GM21528 (cell line): ENCODE measurements around the gene ADAMTS16.

Experiments used
- ATAC-seq: cut with Tn5 transposase; IDR thresholded peaks from one replicate; pipeline ENCODE4 v1.9.1; 2021; ENCODE audit warnings: mild to moderate bottlenecking, moderate library complexity; ENCODE audit not compliant: unreplicated experiment, low FRiP score

Gene ADAMTS16

DNA sequence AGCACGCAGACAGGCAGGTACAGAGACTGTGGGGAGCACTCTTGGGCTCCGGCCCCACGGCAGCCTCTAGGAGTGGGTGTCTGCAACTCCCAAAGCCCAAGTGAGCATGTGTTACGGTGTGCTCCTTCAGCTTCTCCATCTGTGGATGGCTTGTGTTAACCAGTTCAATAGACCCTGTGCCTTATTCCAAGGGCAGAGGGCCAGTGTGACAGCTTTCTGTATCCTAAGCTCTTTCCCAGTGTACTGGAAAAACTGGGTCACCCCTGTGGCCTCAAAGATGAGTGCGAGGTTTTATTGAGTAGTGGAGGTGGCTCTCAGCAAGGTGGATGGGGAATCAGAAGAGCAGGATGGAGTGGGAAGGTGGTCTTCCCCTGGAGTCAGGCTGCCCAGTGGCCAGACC is 78.3 kb downstream of the ADAMTS16 start:
- no peak for ATAC-seq

DNA sequence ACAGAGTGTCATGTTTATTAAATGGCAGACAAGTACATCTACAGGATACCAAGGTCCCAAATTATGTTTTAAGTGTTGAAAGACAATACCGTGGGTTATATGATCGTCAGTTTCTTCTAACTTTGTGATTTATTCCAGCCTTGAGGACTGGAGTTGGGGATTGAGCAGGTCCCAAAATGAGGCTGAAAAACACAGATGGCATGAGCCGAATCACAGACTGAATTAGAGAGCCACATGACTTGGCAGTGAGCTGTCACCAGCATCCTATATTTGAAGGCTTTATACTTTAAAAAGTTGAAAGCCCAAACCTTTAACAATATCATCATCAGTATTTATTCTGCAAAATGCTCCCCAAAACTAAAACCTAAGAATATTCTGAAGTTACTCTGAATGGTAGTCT is 79.4 kb downstream of the ADAMTS16 start:
- ATAC-seq, result no peak

DNA sequence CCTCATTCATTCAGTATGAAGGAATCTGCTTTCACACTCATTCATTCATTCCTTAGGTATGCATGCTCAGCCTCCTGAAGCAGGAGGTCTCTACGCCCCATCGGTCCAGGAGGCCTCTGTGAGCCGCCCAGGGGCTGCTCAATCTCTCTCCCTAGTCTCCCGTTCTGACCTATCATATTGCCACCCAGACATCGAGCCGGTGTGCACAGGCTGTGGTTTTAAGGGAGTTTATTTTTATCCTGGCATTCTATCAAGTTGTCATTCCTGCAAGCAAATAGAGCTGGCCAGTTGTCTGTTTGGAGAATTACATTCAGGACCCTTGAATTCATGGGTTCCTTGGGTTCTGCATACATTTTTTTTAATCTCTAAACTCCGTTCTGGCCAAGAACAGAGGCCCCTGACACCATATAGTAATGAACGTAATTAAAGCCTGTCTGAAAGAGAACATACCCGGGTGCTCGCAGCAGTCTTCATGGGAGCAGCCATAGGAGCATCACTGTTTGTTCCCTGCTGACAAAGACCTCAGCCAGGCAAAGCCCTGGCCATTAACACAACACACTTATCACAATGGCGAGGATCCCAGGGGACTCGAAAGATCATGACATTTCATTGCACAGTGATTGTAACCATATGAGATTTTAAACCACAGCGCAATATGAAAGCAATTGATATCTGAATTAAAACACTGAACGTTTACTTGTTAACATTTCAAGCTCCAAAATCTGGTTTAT is 80.9 kb downstream of the ADAMTS16 start:
- no peak for ATAC-seq

DNA sequence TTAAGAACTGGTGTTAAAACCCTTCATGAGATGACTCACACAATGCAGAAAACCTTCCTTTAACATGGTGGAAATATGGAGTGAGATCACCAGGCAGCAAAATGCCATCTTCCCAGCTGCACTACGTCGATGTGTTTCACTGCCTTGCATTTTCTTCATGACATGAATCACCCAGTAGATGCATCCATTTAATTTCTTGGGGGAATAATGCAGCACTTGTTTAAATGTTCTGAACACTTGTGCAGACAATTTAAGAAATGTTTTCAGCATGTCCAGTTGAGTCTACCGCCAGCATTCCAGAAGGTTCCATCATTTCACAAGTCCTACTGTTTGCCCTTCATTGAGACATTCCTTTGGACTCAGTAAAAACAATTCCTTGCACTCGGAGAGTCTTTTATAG is 81.6 kb downstream of the ADAMTS16 start:
- no peak for ATAC-seq

DNA sequence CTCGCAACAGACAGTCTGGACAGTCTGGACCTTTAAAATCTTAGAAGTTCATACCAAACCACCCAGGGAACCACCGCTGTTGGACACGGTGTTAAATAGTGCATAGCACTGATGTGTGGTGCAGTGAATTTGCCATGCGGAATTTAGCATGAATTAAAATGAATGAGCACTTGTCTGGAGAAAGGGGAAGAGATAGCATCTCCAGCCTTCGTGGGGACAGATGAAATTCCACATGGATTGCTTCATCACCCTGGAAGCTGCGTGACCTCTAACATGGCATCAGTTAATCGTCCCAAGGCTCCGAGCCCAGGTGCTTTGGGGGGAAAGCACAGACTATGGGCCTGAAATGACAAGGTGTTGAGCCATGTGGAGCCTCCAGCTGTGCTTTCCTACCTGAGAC is 91.4 kb downstream of the ADAMTS16 start:
- no peak for ATAC-seq

DNA sequence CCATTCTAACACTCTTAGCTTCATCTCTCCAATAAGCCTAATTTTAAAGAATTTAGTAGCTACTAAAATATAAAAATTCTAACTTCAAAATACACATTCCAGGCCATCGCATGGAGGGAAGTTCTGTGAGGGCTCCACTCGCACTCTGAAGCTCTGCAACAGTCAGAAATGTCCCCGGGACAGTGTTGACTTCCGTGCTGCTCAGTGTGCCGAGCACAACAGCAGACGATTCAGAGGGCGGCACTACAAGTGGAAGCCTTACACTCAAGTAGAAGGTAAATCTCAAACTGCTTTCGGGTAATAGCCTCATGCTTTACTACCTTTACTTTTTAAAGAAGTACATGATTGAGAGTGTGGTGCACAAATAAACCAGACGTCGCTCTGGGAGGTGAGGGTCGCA is 94.8 kb downstream of the ADAMTS16 start:
- ATAC-seq, result no peak

DNA sequence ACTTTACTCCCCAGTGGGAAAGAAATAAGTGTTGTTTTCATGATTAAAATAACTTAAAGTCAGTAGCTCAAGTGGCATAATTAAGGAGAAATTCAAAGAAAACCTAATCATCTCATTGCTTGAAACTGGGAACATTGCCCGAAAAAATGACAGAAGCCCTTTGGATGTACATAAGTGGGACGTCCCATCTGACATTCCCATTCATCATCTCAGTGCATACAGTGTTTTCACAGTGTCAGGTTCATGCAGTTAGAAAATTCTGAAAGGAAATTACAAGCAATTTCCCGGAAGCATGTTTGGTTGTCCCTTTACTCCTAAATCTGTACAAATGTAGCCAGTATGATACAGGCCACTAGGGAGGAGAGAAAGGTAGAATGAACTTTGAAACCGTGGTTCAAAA is 95.6 kb downstream of the ADAMTS16 start:
- no peak for ATAC-seq

DNA sequence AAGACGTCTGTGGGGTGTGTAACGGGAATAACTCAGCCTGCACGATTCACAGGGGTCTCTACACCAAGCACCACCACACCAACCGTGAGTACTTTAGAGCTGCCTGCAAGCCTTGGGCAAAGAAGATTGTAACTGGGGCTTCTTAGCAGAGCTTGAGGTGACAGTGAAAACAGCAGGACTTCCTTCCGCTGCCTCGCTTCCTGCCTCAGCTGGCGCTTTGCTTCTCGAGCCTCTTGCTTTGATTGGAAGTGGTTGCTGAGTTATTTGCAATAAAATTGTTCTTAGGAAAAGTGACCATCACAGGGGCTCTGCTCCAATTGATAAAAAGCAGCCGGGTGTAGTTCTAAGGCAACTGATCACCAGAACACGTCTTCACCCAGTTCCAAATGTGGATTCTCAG is 99.1 kb downstream of the ADAMTS16 start:
- ATAC-seq, result no peak

DNA sequence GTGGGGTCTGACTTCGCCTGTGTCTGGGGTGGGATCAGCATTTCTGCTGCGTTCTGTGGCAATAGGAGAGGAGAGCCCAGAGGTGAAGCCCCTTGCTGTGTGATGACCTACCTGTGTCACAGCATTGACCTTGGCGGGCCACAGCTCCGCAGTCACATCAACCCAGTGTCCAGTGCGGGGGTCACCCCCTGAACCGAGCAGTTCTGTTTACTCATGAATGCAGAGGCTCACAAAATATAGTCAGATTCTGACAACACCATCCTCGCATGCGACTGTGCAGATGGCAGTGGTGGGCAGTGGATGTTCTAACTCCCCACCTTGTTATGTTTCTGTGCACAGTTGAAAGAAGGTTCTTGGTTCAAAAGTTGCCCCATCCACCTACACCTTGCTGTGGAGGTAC is 100.1 kb downstream of the ADAMTS16 start:
- ATAC-seq, result no peak

DNA sequence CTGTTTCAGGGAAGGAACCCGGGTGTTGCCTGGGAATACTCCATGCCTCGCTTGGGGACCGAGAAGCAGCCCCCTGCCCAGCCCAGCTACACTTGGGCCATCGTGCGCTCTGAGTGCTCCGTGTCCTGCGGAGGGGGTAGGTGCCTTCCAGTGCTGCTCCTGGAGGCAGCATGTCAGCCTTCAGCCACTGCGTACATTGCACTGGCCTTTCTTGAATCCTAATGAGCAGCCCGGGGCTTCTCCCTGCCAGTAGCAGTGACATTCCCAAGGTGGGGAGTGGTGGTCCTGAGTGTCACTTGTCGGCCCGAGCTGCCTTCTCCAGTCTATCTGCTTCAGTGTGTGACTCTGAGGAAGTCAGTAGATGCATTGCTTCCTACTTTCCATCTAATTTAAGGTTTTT is 101.9 kb downstream of the ADAMTS16 start:
- no peak for ATAC-seq

DNA sequence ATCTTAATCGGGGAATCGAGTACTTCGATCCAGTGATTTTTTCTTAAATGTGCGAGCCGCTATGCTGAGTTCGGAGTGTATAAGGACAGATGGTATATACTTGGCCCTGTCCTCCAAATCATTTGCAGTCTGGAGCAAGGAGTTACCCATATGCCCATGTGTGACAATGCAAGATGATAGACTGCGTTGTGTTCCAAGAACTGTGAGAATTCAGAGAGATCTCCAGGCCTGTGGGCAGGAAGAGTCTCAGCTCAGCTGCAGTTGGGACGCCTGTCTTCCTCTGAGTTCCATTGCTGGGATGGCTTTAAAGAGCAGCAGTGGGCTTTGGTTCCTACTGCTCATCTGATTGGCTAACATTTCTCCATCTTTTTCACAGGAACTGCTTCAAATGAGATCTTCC is 106.6 kb downstream of the ADAMTS16 start:
- no peak for ATAC-seq

DNA sequence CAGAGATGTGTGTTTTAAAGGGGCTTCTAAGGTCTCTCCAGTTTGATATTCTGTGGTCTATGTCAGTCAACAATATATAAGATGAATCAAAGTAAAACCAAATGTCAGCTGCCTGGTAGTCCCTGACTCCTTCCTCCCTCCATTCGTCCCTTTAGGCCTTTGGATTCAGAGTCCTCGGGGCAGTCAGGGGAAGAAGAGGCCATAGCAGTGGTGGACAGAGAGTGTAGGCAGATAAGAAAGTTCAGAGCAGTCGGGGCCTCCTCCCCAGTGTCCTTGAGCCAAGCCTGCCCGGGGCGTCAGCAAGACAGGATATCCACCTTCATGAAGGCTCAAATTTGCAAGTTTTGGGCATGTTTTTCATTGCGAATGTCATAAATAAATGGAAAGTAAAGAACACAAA is 110.6 kb downstream of the ADAMTS16 start:
- ATAC-seq, result no peak

DNA sequence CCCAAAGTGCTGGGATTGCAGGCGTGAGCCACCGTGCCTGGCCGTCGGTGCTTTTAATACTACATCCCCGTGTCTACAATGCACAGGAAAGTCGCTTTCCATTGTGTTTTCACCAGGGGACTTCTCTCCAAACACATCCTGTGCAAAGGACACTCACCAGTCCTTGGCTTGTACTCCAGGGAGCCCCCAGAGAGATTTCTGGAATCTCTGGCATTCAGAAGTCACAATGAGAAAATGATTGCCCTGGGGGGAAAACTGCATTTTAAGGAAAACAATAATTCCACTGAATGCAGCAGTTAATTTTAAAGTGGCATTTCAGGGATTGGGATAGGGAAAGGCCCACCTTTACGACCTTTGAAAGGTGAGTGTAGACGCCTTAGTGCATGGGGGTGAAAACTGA is 112.0 kb downstream of the ADAMTS16 start:
- ATAC-seq, result no peak

DNA sequence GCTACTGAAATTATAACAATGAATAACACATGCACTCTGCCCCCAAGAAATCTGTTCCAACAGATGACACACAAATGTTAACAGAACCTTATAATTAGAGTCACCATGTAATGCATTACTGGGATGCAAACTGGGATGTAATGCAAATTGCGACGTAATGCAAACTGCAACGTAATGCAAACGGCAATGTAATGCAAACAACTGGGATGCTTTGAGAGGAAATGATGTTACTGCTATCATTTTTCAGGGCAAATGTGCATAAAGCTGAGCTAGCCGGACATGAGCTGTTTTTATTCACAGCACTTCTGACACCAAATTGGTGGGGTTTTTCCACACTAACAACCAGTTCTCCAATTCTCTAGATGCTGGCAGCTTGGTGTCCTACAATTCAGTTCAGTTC is 117.2 kb downstream of the ADAMTS16 start:
- ATAC-seq, result no peak

DNA sequence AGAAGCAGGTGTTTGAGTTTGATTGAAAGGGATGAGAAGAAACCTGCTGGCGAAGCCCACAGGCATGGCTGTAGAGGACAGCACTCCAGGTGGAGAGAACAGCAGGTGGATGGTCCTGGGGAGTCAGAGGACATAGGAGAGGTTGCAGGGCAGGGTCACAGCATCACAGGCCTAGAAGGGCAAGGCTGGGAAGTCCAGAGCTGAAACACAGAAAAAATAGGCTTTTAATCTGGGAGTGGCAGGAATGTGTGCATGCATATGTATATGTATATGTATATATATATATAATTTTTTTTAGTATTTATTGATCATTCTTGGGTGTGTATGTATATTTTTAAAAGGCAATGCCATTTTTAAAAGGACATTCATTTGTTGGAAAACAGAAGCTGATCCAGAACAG is 118.4 kb downstream of the ADAMTS16 start:
- ATAC-seq, result no peak

DNA sequence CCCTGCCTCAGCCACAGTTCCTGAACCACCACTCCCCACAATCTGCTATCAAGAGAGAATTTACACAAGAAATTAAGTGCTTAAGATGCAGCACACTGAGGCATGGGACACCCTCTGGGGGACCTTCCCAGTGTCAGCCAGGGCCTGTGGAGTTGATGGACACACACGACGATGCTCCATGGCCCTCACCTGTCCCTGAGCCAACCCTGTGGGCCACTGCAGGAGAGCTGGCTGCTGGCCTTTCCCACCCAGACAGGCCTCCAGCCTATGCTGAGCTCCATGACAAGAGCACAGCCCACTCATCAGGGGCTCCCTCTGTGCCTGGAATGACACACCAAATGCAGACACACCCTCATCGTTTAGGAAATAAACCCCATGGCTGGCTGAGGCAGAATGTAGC is 124.6 kb downstream of the ADAMTS16 start:
- ATAC-seq, result no peak

DNA sequence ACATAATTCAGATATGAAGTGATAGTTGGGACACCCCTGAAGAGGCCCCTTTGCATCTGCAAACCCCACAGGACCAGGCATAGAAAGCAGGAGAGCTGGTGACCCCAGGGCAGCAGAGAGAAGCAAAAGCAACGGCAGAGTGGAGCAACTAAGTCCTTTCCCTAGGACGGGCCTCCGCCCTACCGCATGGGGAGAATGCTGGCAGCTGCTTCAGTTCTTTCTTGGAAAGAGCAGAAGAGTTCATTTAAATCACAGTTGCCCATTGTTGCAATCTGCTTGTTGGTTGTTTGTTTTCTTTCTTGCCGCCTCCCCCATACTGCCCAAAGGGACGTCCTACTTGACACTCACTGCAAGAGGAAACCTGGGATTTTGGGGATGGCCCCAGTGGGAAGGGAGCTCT is 126.2 kb downstream of the ADAMTS16 start:
- ATAC-seq, result no peak

DNA sequence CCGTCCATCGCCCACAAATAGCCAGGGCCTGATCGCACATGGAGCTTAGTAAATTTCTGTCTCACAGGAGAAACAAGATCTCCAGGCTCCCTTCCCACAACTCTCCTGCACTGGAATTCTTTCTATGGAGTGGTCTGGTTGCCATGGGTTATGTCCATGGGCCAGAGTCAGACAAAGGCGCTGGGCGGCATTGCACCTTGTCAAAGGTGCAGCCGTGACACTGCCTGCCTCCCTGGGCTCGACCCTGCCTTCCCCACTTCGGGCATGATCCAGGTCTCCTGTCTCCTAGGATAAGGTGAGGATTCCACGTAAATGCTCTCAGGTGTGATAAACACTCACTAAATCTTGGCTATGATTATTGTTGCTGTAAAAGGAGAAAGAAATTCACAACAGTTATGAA is 130.0 kb downstream of the ADAMTS16 start:
- ATAC-seq, result no peak

DNA sequence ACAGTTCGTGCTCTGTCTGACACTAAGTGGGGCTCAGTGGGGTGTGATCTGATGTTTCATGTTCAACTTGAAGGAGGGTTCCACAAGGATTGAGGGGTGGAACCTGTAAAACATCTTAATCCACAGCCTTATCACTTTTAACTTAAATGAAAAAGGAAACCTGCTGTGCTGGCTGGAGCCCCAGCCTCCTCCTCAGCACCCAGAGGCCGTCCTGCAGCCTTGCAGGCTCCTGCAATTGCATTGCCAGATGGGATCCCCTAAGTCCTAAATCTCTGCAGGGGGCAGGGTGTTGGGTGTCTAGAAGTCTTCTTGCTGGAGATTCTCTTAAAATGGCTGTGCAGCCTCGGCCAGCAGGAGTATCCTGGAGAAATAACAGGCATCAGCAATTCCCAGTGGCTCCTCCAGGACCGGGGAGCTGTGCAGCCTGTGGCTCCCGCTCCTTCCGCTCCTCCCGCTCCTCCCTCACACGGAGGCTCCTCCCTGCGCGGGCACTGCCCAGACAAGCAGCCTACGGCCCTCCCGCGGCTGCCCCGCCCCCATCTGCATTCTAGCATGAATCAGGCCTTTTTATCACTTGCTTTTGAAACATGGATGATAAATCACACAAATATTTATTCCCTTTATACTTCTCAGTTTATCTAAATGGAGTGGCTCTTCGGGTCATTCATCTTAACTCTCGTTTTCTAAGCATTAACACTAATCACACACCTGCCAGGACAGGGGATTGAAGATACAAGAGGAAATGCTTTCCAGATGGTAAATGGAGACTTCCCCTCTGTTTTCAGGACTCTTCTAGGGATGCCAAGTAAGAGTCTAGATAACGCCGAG is 131.0 kb downstream of the ADAMTS16 start:
- ATAC-seq, result no peak

DNA sequence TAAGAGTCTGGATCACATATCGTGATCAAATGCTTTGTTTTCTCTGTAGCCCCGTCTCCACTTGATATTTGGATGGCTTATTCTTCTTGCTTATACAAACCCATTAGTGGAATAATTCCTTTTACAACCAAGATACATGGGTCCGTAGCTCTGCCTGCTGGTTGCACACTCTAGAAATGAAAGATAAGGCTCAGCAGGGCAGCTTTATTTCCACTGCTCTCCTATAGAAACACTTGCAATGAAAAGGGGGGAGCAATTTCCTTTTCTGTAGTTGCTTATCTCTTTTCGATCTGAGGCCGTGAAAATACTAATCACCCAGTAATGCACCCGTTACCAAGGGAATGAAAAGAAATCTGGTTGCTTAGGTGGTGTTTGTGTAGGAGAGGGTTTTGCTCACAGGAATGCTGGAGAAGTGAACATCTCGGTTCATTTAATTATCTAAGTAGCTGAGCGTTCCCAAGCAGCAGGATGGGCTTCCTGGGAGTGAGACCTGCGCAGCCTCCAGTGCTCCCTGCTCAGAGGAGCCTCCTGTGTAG is 131.7 kb downstream of the ADAMTS16 start:
- ATAC-seq, result no peak

DNA sequence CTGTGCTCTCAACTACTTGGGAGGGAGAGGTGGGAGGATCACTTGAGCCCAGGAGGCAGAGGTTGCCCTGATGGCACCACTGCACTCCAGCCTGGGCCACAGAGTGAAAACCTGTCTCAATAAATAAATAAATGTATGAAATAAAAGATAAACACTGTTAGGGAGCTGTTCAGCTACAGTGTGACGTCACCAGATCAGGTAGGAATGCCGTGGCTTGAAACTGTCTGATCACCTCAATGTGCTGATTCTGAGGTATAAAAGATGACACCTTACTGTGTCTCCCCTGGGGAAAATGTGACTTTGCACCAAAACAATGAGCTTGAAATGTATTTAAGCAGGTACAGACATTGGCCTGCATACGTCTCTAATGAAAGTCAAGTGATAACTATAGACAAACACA is 133.3 kb downstream of the ADAMTS16 start:
- ATAC-seq, result no peak

DNA sequence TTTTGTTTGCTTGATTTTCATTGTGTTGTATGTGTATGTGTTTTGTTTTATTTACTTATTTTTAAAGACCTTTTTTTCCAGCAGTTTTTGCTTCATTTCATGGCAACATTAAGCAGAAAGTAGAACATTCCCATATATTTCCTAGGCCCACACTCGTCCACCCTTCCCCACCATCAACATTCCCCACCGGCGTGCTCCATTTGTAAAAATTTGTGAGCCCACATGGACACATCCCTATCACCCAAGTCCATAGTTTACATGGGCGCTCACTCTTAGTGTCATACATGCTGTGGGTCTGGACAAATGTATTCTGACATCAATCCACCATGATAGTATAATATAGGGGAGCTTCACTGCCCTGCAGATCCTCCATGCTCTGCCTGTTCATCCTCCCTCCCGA is 133.8 kb downstream of the ADAMTS16 start:
- ATAC-seq, result no peak
